ENCODE results near the gene CBY2.
"Not testable (repeated sequence)": the region's sequence is repeated elsewhere in the genome, so short reads cannot be mapped to it uniquely, and the experiment has no call there.

CBY2 gene

GRCh38 chr13:45742985-45743384, 40.9 kb downstream of the CBY2 start:
- DNase-seq (ENCODE audit: low spot score), result no peak

GRCh38 chr13:45744979-45745378, 42.9 kb downstream of the CBY2 start:
- no peak for DNase-seq (ENCODE audit: low spot score)

- no peak for DNase-seq (ENCODE audit: low spot score)
Observed at GRCh38 chr13:45747071-45747470, 45.0 kb downstream of the CBY2 start.

GRCh38 chr13:45748941-45749759, 47.0 kb downstream of the CBY2 start:
- no peak for DNase-seq (ENCODE audit: low spot score)

GRCh38 chr13:45750566-45750965, 48.4 kb downstream of the CBY2 start:
- DNase-seq (ENCODE audit: low spot score), result no peak

- DNase-seq (ENCODE audit: low spot score), result no peak
Observed at GRCh38 chr13:45751885-45752284, 49.8 kb downstream of the CBY2 start.

GRCh38 chr13:45752510-45752909, 50.4 kb downstream of the CBY2 start:
- no peak for DNase-seq (ENCODE audit: low spot score)

- DNase-seq (ENCODE audit: low spot score), result not testable (repeated sequence)
Observed at GRCh38 chr13:45756498-45756897, 54.4 kb downstream of the CBY2 start.

GRCh38 chr13:45757589-45757988, 55.5 kb downstream of the CBY2 start:
- DNase-seq (ENCODE audit: low spot score), result not testable (repeated sequence)

- no peak for DNase-seq (ENCODE audit: low spot score)
Observed at GRCh38 chr13:45763419-45763818, 61.3 kb downstream of the CBY2 start.

All from ecto neural progenitor cell (in vitro differentiated cells).